Caco-2 (cell line): Measurements from ENCODE around the gene DRGX. TPM values are rescaled to one million over a fixed set of nuclear protein-coding genes. Genes with fewer than 3 reads are reported as not detected.

ENCODE experiments used
- BruUV-seq: library from RNA; stranded (reverse); fragments of 400-500 nt; replicated peaks from 2 replicates; lab custom pipeline; 2021; lab: Mats Ljungman, UMichigan
- CTCF ChIA-PET: fragments of 300-600 bp; sonication (Branson Sonifier 250); formaldehyde crosslinking; loops from one replicate; lab custom pipeline; 2022; ENCODE audit warnings: antibody characterized with exemption; lab: Charles Lee
- POLR2A ChIA-PET: fragments of 300-600 bp; sonication (Branson Sonifier 250); formaldehyde crosslinking; loops from one replicate; lab custom pipeline; 2022; ENCODE audit warnings: antibody characterized with exemption; lab: Charles Lee
- DNase-seq, 2 experiments: peaks; one replicate each; pipeline versions ENCODE4 v3.0.0 to v3.0.0-alpha.2; 2020 to 2022
- H3K27me3 ChIP-seq: replicated peaks from 2 replicates; pipeline ENCODE4 v1.6.0; 2011; ENCODE audit warnings: low read length; ENCODE audit not compliant: control insufficient read depth, insufficient read depth
- H3K36me3 ChIP-seq: 2 replicates; pipeline ENCODE4 v1.5.1; 2011; ENCODE audit warnings: low read length; ENCODE audit not compliant: control insufficient read depth, insufficient read depth
- H3K4me1 ChIP-seq: fragments of 250-450 bp; sonication (Bioruptor Pico); 2 replicates; pipeline ENCODE4 v1.5.1; 2020; ENCODE audit warnings: mild to moderate bottlenecking
- H3K4me3 ChIP-seq: 2 replicates; pipeline ENCODE4 v1.5.1; 2011; ENCODE audit warnings: low read depth, mild to moderate bottlenecking, control low read depth, low read length
- H3K9me3 ChIP-seq: fragments of 250-450 bp; sonication (Bioruptor Pico); 2 replicates; pipeline ENCODE4 v1.5.1; 2020; ENCODE audit warnings: mild to moderate bottlenecking, moderate library complexity
- H3K27ac Mint-ChIP-seq: one replicate; pipeline ENCODE4 v1.8.0; 2022; ENCODE audit warnings: mixed read lengths; ENCODE audit not compliant: unreplicated experiment
- H3K27me3 Mint-ChIP-seq: one replicate; pipeline ENCODE4 v1.8.0; 2022; ENCODE audit warnings: mixed read lengths; ENCODE audit not compliant: insufficient read depth, unreplicated experiment
- H3K36me3 Mint-ChIP-seq: one replicate; pipeline ENCODE4 v1.8.0; 2022; ENCODE audit warnings: mild to moderate bottlenecking, mixed read lengths; ENCODE audit not compliant: insufficient read depth, unreplicated experiment
- H3K4me1 Mint-ChIP-seq: one replicate; pipeline ENCODE4 v1.8.0; 2022; ENCODE audit warnings: low read depth, mixed read lengths; ENCODE audit not compliant: unreplicated experiment
- H3K4me3 Mint-ChIP-seq: one replicate; pipeline ENCODE4 v1.8.0; 2022; ENCODE audit warnings: mild to moderate bottlenecking, moderate library complexity, mixed read lengths; ENCODE audit not compliant: unreplicated experiment
- H3K9me3 Mint-ChIP-seq: one replicate; pipeline ENCODE4 v1.8.0; 2022; ENCODE audit warnings: mixed read lengths; ENCODE audit not compliant: unreplicated experiment
- intact Hi-C: fragments of 100-400 bp; cut with micrococcal nuclease; formaldehyde crosslinking; loops from one replicate; pipeline ENCODE4 v1.10.0; 2022; ENCODE audit not compliant: unreplicated experiment
- total RNA-seq: library from RNA; stranded (reverse); gene quantifications from 2 replicates; pipeline ENCODE4 v1.2.3, GENCODE V29; 2022
- TF ChIP-seq, protein P1 (sequence below), 2 experiments: fragments of 200-600 bp in 1 of 2; IDR thresholded peaks; 1 replicate in 1 of 2; 2 replicates in 1 of 2; pipeline versions ENCODE4 v1.5.1 to v1.8.0; 2011 to 2022; ENCODE audit warnings: antibody characterized with exemption in 1 of 2, control low read depth in 1 of 2, inconsistent platforms in 1 of 2, low read depth in 1 of 2, low read length in 1 of 2, mild to moderate bottlenecking in 1 of 2, moderate library complexity in 1 of 2; ENCODE audit not compliant: insufficient read depth in 1 of 2, severe bottlenecking in 1 of 2, unreplicated experiment in 1 of 2

The DRGX gene
- total RNA-seq, 1 experiment from 2014 or later: not detected

DNA sequence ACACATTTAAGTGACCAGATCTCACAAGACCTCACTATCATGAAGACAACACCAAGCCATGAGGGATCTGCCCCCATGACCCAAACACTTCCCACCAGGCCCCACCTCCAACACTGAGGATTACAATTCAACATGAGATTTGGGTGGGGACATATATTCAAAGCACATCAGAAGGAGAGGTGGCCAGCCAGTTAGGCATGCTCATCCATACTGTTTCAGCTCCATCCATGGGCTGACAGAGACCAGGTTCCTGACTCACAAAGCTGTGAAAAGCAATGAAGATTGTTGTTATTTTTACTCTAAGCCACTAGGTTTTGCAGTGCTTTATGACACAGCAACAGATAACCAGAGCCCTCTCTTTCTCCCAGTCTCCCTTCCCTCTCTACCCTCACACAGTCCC lies 60.9 kb downstream of the DRGX start:
- H3K27me3 ChIP-seq: no peaks in the 10 kb centered on the region
- Mint-ChIP-seq H3K27me3 (peaks cover 22% of the 10 kb centered on the region), H3K4me3 (no peak overlapping the region)

DNA sequence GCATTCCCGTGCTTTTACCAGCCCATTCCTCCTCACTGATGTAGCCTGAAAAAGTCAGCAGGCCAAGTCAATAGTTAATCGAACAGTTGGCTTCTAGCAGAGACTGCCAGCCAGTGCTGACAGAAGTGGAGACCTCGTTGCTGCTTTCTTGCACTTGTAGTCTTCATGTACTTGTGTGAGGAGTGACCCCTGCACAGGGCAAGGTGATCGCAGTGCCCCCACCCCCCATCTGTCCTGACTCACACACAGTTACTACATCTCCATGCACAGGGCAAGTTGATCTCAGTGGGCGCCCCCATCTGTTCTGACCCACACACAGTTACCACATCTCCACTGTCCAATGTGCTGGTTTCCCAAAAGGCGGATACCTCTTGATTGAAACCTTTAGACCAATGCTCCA lies 62.7 kb downstream of the DRGX start:
- Histone ChIP-seq H3K36me3 (no peaks in the 10 kb centered on the region), H3K4me1 (no peaks in the 10 kb centered on the region), H3K27me3 (no peaks in the 10 kb centered on the region), H3K4me3 (no peak overlapping the region), H3K9me3 (no peaks in the 10 kb centered on the region)
- H3K4me3 Mint-ChIP-seq: no peak overlapping the region
- H3K27ac Mint-ChIP-seq: no peak overlapping the region
- intact Hi-C loops: no loop called here
- H3K27me3 Mint-ChIP-seq: peaks cover 25% of the 10 kb centered on the region
- TF ChIP-seq, protein P1, sequence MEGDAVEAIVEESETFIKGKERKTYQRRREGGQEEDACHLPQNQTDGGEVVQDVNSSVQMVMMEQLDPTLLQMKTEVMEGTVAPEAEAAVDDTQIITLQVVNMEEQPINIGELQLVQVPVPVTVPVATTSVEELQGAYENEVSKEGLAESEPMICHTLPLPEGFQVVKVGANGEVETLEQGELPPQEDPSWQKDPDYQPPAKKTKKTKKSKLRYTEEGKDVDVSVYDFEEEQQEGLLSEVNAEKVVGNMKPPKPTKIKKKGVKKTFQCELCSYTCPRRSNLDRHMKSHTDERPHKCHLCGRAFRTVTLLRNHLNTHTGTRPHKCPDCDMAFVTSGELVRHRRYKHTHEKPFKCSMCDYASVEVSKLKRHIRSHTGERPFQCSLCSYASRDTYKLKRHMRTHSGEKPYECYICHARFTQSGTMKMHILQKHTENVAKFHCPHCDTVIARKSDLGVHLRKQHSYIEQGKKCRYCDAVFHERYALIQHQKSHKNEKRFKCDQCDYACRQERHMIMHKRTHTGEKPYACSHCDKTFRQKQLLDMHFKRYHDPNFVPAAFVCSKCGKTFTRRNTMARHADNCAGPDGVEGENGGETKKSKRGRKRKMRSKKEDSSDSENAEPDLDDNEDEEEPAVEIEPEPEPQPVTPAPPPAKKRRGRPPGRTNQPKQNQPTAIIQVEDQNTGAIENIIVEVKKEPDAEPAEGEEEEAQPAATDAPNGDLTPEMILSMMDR (IDR thresholded peaks at IDR 0.05; ENCODE audit: insufficient read depth in 1 of 2, low read depth in 1 of 2, low read length in 1 of 2, severe bottlenecking in 1 of 2, unreplicated experiment in 1 of 2): no peak
- H3K4me1 Mint-ChIP-seq: no peaks in the 10 kb centered on the region
- peaks cover 14% of the 10 kb centered on the region for H3K9me3 Mint-ChIP-seq
- ChIA-PET CTCF (no interaction called here), POLR2A (no interaction called here)
- no peaks in the 10 kb centered on the region for H3K36me3 Mint-ChIP-seq
- BruUV-seq: no TSS peak
- no peak for DNase-seq

More for the DNA sequence above, 60.9 kb downstream of the DRGX start:
- no TSS peak for BruUV-seq
- no peak overlapping the region for H3K27ac Mint-ChIP-seq
- POLR2A ChIA-PET: no interaction called here
- Histone ChIP-seq H3K4me3 (no peak overlapping the region), H3K4me1 (no peaks in the 10 kb centered on the region), H3K9me3 (no peaks in the 10 kb centered on the region), H3K36me3 (no peaks in the 10 kb centered on the region)
- intact Hi-C loops: no loop called here
- H3K4me1 Mint-ChIP-seq: no peaks in the 10 kb centered on the region
- CTCF ChIA-PET: no interaction called here
- no peak for DNase-seq
- TF ChIP-seq, protein P1 (IDR thresholded peaks at IDR 0.05; ENCODE audit: insufficient read depth in 1 of 2, low read depth in 1 of 2, low read length in 1 of 2, severe bottlenecking in 1 of 2, unreplicated experiment in 1 of 2): no peak
- no peaks in the 10 kb centered on the region for H3K36me3 Mint-ChIP-seq
- peaks cover 14% of the 10 kb centered on the region for H3K9me3 Mint-ChIP-seq

DNA sequence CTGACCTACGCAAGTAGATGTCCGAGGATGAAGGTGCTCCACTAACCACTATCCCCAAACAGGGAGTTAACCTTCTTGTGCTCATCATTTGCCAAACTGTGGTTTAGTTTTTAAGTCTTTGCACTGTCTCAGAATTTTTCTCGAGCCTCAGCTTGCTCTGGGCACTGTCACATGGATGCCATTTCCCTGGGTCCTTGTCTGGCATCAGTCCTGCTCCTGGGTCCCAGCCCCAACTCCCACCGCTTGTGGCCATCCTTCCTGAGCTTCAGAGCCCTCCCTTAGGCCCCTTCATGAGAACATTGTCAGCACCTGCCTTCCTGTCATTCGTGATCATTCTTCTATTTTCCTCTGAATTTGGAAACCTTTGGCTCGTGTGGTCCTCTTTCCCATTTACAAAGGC lies 63.1 kb downstream of the DRGX start:
- intact Hi-C loops: no loop called here
- H3K9me3 Mint-ChIP-seq: peaks cover 14% of the 10 kb centered on the region
- no peaks in the 10 kb centered on the region for H3K36me3 Mint-ChIP-seq
- Histone ChIP-seq H3K4me3 (no peak overlapping the region), H3K9me3 (no peaks in the 10 kb centered on the region), H3K27me3 (no peaks in the 10 kb centered on the region), H3K36me3 (no peaks in the 10 kb centered on the region), H3K4me1 (no peaks in the 10 kb centered on the region)
- TF ChIP-seq, protein P1 (IDR thresholded peaks at IDR 0.05; ENCODE audit: insufficient read depth in 1 of 2, low read depth in 1 of 2, low read length in 1 of 2, severe bottlenecking in 1 of 2, unreplicated experiment in 1 of 2): no peak
- ChIA-PET CTCF (no interaction called here), POLR2A (no interaction called here)
- DNase-seq: no peak
- no peaks in the 10 kb centered on the region for H3K4me1 Mint-ChIP-seq
- H3K27me3 Mint-ChIP-seq: peaks cover 25% of the 10 kb centered on the region
- no peak overlapping the region for H3K27ac Mint-ChIP-seq
- no TSS peak for BruUV-seq
- no peak overlapping the region for H3K4me3 Mint-ChIP-seq
